ENCODE data around the gene MICAL2. TPM values are rescaled to one million over a fixed set of nuclear protein-coding genes. Genes with fewer than 3 reads are reported as not detected.
A peak's percentile ranks its signal among the peaks of the same experiment; 100 is the strongest.

The MICAL2 gene
- total RNA-seq, 1 experiment from 2014 or later, result 191 TPM

DNA sequence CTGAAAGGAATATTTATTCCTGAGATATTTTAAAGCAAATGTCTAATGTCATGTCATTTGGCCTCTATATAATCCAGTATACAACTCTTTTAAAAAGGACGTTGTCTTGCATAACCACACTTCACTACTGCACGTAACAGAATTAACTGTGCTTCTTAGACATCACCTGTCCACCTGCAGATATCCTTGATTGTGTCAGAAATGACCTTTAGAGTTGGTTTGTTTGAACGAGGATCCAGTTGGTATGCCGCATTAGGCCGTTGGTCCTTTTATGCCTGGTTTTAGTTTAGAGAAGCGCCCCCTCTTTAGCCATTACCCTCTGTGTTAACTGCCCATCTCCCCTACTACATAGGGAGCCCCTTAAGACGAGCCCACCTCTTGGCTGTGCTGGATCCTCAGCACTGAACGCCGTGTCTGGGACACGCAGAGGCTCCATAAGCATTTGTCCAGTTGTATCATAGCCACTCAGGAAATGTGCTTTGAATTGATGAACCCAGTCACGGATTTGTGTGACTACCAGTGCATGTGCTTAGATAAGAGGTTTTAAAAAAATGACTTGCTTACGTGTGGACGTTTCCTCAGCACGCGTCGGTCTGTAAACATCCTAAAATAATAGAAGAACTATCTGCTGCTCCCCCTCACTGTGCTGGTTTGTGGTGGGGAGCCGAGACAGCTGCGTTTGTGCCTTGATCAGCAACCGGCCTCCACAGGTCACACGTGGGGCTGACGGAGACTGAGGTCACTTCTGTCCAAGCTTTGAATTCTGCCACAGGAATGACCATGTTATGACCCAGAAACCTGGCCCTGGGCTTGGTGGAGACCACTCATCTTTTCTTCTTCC is 4.0 kb downstream of the MICAL2 start:
- no peak for DNase-seq
- peaks cover 74% of the 10 kb centered on the region for H3K36me3 Mint-ChIP-seq (ENCODE audit: insufficient read depth, unreplicated experiment)
- BruUV-seq (replicated peaks), result no TSS peak
- no peaks in the 10 kb centered on the region for H3K9me3 Mint-ChIP-seq (ENCODE audit: low read depth, unreplicated experiment)
- intact Hi-C loops (cut with micrococcal nuclease; ENCODE audit: unreplicated experiment), result loop anchor here (10.0 kb wide), 1 partner anchor 100 kb away; no protein-coding TSS in a partner anchor
- peak overlapping the region; percentile 85 for H3K4me3 Mint-ChIP-seq (ENCODE audit: low read depth, unreplicated experiment)
- H3K4me1 Mint-ChIP-seq (ENCODE audit: low read depth, unreplicated experiment), result peaks cover 73% of the 10 kb centered on the region
- TF ChIP-seq, protein P1, sequence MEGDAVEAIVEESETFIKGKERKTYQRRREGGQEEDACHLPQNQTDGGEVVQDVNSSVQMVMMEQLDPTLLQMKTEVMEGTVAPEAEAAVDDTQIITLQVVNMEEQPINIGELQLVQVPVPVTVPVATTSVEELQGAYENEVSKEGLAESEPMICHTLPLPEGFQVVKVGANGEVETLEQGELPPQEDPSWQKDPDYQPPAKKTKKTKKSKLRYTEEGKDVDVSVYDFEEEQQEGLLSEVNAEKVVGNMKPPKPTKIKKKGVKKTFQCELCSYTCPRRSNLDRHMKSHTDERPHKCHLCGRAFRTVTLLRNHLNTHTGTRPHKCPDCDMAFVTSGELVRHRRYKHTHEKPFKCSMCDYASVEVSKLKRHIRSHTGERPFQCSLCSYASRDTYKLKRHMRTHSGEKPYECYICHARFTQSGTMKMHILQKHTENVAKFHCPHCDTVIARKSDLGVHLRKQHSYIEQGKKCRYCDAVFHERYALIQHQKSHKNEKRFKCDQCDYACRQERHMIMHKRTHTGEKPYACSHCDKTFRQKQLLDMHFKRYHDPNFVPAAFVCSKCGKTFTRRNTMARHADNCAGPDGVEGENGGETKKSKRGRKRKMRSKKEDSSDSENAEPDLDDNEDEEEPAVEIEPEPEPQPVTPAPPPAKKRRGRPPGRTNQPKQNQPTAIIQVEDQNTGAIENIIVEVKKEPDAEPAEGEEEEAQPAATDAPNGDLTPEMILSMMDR (IDR thresholded peaks at IDR 0.05; ENCODE audit: unreplicated experiment), result no peak
- CTCF ChIA-PET, result no interaction called here
- no peaks in the 10 kb centered on the region for H3K27me3 Mint-ChIP-seq (ENCODE audit: unreplicated experiment)
- peak overlapping the region; percentile 29 for H3K27ac Mint-ChIP-seq (ENCODE audit: unreplicated experiment)

DNA sequence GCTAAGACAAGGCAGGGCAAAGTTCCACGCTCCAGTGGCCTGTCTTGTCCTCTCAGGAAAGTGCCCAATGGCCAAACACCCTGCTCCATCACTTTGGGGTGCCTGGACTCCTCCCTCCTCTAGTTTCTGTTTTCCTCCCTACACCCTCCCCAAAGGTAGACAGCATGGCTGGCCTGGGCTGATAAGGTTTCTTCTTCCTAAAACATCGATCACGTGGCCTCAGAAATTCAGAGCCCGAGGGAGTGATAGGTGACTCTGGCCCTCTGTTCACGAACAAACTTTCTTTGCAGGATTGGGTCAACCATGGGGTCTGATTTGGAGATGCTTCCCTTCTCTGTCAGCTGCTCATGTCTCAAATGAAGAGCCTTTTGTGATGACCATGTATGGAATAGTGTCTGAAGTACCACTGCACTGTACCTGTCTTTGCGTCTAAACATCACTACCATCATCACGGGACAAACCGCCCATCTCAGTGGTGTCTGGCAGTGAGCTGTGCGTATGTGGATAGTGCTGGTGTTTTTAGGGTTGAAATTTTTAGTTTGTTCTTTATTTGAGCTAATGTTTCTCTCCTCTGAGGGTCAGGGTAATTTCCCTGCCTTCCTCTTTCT is 6.1 kb downstream of the MICAL2 start:
- BruUV-seq (replicated peaks), result no TSS peak
- no peak overlapping the region for H3K27ac Mint-ChIP-seq (ENCODE audit: unreplicated experiment)
- DNase-seq, result no peak
- TF ChIP-seq, protein P1 (IDR thresholded peaks at IDR 0.05; ENCODE audit: unreplicated experiment), result no peak
- H3K4me3 Mint-ChIP-seq (ENCODE audit: low read depth, unreplicated experiment), result no peak overlapping the region
- H3K36me3 Mint-ChIP-seq (ENCODE audit: insufficient read depth, unreplicated experiment), result peaks cover 64% of the 10 kb centered on the region
- H3K9me3 Mint-ChIP-seq (ENCODE audit: low read depth, unreplicated experiment), result no peaks in the 10 kb centered on the region
- intact Hi-C loops (cut with micrococcal nuclease; ENCODE audit: unreplicated experiment), result loop anchor here (10.0 kb wide), 1 partner anchor 98 kb away; no protein-coding TSS in a partner anchor
- H3K27me3 Mint-ChIP-seq (ENCODE audit: unreplicated experiment), result no peaks in the 10 kb centered on the region
- CTCF ChIA-PET, result interaction anchor here (0.6 kb wide), 1 partner anchor 10 kb away, joined by 3 read pairs; no protein-coding TSS in a partner anchor
- H3K4me1 Mint-ChIP-seq (ENCODE audit: low read depth, unreplicated experiment), result peaks cover 81% of the 10 kb centered on the region

DNA sequence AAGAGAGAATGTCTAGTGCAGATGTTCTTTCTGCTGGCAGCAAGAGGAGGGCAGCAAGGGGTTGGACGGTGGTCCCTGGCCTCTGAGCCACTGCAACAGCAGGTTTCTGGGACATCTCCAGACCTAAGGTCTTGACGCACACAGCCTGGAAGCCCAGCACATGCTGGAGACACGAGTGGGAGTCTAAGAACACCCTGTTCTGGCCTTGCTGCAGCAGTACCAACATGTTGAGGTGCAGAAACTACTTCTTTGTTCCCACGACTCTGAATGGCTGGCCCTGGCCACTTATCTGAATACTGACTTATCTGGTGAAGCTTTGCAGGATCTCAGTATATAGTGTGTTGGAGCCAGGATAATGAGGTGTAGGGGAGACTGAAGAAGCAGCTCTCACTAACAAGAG is 6.8 kb downstream of the MICAL2 start:
- peaks cover 76% of the 10 kb centered on the region for H3K4me1 Mint-ChIP-seq (ENCODE audit: low read depth, unreplicated experiment)
- H3K27ac Mint-ChIP-seq (ENCODE audit: unreplicated experiment), result no peak overlapping the region
- CTCF ChIA-PET, result no interaction called here
- H3K4me3 Mint-ChIP-seq (ENCODE audit: low read depth, unreplicated experiment), result no peak overlapping the region
- TF ChIP-seq, protein P1 (IDR thresholded peaks at IDR 0.05; ENCODE audit: unreplicated experiment), result no peak
- no peak for DNase-seq
- H3K27me3 Mint-ChIP-seq (ENCODE audit: unreplicated experiment), result no peaks in the 10 kb centered on the region
- no peaks in the 10 kb centered on the region for H3K9me3 Mint-ChIP-seq (ENCODE audit: low read depth, unreplicated experiment)
- BruUV-seq (replicated peaks), result no TSS peak
- H3K36me3 Mint-ChIP-seq (ENCODE audit: insufficient read depth, unreplicated experiment), result peaks cover 57% of the 10 kb centered on the region
- intact Hi-C loops (cut with micrococcal nuclease; ENCODE audit: unreplicated experiment), result loop anchor here (10.0 kb wide), 1 partner anchor 98 kb away; no protein-coding TSS in a partner anchor

DNA sequence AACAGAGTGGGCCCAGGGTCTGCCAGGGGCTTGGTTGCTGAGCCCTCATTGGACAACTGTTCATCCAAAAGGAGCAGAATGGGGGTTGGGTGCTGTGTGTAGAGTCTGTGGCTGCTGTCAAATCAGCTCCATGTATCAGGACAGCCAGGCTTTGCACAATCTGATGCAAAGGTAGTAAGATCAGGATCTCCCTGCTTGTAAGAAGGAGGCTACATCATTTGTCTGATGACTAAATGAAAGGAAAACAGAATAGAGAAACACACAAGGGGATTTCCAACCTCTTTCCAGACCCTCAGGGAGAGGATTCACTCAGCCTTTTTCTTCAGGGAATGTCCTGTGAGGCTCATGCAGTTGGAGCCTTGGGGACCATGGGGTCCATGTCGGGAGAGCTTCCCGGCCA is 7.2 kb downstream of the MICAL2 start:
- DNase-seq, result no peak
- no peak overlapping the region for H3K4me3 Mint-ChIP-seq (ENCODE audit: low read depth, unreplicated experiment)
- H3K36me3 Mint-ChIP-seq (ENCODE audit: insufficient read depth, unreplicated experiment), result peaks cover 57% of the 10 kb centered on the region
- H3K4me1 Mint-ChIP-seq (ENCODE audit: low read depth, unreplicated experiment), result peaks cover 72% of the 10 kb centered on the region
- no peak overlapping the region for H3K27ac Mint-ChIP-seq (ENCODE audit: unreplicated experiment)
- BruUV-seq (replicated peaks), result no TSS peak
- H3K9me3 Mint-ChIP-seq (ENCODE audit: low read depth, unreplicated experiment), result no peaks in the 10 kb centered on the region
- intact Hi-C loops (cut with micrococcal nuclease; ENCODE audit: unreplicated experiment), result loop anchor here (10.0 kb wide), 1 partner anchor 97 kb away; no protein-coding TSS in a partner anchor
- no peaks in the 10 kb centered on the region for H3K27me3 Mint-ChIP-seq (ENCODE audit: unreplicated experiment)
- TF ChIP-seq, protein P1 (IDR thresholded peaks at IDR 0.05; ENCODE audit: unreplicated experiment), result no peak
- CTCF ChIA-PET, result no interaction called here
